Iris pigment epithelial cell (primary cell): ENCODE data around the gene METTL3.

Experiments used
- DNase-seq: peaks from one replicate; pipeline ENCODE4 v3.0.0-alpha.2; 2011; ENCODE audit warnings: low read depth

METTL3 gene

GRCh38 chr14:21476925-21477681 lies 34.0 kb downstream of the METTL3 start, which contains the start of the genes RAB2B and TOX4:
RAB2B (minus strand) TSS chr14:21476959; CDS start chr14:21476872, 87 bp downstream.
TOX4 (plus strand) TSS chr14:21477195; CDS start chr14:21477279, 84 bp downstream.
- DNase-seq: peak; percentile 99

GRCh38 chr14:21476523-21476924 lies 34.6 kb downstream of the METTL3 start:
- DNase-seq: peak; percentile 66

DNA sequence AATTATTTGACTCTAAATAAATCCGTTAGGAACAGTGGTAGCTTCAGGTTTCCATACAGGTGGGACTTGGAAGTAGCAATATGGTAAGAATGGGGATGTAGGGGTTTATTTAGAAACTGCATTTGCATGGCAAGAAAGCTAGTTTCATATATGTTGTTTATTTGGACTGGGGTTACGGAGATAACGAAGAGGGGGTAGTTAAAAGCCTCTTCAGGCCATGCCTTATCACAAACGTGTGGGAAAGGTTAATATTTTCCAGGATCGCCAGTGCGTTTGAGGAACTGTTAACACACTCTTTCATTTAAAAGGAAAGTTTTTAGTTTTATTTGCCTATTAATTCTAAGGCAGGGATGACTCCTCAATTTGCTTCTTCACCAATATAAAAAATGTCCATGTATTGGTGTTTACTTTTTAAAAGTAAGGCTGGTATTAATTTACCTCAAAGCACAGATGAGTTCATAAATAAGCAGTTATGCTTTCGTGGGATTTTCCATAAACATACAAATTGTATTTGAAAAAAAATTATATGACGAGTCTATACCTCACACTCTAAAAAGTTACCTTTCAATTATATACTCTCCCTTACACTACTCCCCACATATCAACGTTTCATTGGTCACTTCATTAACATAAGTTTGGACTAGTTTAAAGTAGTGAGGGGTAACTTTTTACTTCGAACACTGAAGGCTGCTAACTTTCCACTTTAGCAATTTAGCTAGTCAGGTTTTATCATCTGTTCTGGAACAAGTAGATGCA lies 35.2 kb downstream of the METTL3 start:
- no peak for DNase-seq

- DNase-seq: peak; percentile 92
These were observed 43.5 kb downstream of the METTL3 start for GRCh38 chr14:21467616-21468015.

- DNase-seq: peak; percentile 100
These were observed 55.0 kb downstream of the METTL3 start, which contains the start of gene CHD8 for GRCh38 chr14:21455912-21456667. CHD8 (minus strand) TSS chr14:21456123; CDS start chr14:21431643, 24,480 bp downstream.

DNA sequence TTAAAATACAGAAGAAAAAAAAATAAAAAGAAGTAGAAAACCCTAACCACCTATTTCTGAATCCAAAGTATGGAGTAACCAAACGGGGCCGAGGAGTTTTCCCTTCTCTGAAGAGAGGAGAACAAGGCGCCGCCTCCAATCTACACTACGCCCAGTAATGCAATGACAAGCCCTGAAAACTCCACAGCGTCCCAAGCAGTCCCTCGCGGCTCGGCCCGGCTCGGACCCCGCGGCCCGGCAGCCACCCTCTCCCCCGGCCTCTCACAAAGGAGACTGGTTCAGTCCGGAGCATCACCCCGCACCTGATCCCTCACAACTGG lies 55.6 kb downstream of the METTL3 start:
- peak; percentile 31 for DNase-seq

- peak; percentile 19 for DNase-seq
These were observed 56.1 kb downstream of the METTL3 start for GRCh38 chr14:21454843-21455544.

- no peak for DNase-seq
These were observed 61.3 kb downstream of the METTL3 start for GRCh38 chr14:21449899-21450216.
